CD1c-positive myeloid dendritic cell (primary cell): ENCODE data around the gene HDAC3.

Source experiments
- DNase-seq: peaks from one replicate; pipeline ENCODE4 v3.0.0-alpha.2; 2016; ENCODE audit errors: extremely low spot score

Gene HDAC3

GRCh38 chr5:141602606-141603005 lies 34.0 kb downstream of the HDAC3 start:
- no peak for DNase-seq

- DNase-seq: no peak
Measured at GRCh38 chr5:141598391-141599345, 38.0 kb downstream of the HDAC3 start.

GRCh38 chr5:141597814-141598213 lies 38.8 kb downstream of the HDAC3 start:
- DNase-seq: no peak

DNA sequence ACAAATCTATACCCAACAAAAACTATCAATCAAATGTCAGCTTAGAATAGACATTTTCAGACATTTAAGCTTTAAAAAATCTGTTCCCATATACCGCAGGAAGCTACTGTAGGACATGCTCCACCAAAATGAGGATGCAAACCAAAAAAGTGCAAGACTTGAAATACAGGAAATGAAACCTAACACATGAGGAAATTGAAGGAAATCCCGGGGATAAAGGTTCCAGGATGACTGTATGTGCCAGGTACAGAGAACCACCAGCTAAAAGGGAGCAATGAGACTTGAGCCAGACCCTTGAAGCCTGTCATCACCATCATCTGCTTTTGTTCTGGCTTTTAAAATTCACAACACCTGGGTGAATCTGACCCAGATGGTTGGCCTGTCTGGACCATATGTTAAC lies 39.3 kb downstream of the HDAC3 start:
- peak; percentile 89 for DNase-seq

DNA sequence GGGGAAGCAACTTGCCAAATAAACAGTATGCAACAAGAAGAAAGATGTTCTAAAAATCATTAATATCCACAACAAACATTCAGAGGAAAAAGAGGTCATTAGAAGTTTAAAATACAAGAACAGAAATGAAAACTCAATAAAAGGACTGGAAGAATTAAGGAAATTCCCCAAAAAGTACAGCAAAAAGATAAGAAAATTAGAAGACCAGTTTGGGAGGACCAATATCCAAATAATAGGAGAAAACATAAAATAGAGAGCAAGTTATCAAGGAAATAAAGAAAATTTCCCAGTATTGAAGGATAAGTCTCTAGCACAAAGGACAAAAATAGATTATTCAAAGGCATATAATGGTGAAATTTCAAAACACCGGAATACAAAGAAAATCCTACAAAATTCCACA lies 39.8 kb downstream of the HDAC3 start:
- no peak for DNase-seq

DNA sequence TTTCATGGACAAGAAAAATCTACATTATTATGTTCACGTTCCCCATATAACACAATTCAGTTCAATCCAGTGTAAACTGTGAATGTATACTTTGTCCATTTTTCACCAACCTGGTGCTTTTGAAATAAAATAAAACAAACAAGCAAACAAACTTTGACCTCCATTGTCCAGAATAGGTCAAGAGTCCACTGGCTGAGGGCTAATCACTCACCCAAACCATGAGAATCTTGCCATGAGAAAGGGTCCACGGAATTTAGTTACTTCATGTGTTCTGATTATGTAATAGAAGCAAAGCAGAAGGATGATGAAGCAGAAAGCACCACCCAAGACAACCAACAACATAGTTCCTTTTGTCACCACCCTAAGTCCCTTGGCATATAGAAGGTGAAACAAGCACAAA lies 46.5 kb downstream of the HDAC3 start:
- peak; percentile 42 for DNase-seq

DNA sequence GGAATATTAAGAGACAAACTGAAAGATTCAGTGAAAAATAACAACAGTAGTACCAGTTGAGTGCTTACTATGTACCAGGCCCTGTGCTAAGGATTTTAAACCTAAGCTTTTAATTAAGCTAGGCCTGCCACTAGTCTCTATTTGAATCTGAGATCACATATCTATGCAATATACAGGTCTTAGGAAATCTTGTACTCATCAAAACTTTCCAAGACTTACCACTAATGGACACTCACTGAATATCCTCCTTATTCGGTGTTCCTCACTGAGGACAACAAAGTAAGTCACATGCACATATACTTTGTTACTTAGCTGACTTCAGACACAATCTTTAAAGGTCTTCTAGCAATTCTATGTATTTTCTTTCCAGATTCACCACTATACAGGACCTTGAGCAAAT lies 50.4 kb downstream of the HDAC3 start:
- DNase-seq: no peak

GRCh38 chr5:141585594-141585993 lies 51.1 kb downstream of the HDAC3 start:
- DNase-seq: peak; percentile 45

DNA sequence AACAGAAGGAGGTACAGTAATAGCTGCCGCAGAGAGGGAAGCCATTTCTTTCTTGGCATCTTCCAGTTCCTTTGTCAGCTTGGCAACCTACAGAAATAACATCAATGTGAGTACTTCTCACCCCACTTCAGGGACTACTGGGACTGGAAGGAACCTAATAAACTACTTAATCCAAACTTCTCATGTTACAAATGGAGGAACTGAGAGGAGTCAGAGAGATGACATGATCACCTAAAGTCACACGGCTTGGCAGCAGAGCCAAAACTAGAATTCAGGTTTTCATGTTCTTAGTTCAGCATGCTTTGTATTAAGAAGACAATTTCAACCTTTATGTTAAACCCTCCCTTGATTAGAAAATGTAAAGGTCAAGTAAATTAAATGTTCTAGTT lies 62.5 kb downstream of the HDAC3 start:
- peak; percentile 45 for DNase-seq

DNA sequence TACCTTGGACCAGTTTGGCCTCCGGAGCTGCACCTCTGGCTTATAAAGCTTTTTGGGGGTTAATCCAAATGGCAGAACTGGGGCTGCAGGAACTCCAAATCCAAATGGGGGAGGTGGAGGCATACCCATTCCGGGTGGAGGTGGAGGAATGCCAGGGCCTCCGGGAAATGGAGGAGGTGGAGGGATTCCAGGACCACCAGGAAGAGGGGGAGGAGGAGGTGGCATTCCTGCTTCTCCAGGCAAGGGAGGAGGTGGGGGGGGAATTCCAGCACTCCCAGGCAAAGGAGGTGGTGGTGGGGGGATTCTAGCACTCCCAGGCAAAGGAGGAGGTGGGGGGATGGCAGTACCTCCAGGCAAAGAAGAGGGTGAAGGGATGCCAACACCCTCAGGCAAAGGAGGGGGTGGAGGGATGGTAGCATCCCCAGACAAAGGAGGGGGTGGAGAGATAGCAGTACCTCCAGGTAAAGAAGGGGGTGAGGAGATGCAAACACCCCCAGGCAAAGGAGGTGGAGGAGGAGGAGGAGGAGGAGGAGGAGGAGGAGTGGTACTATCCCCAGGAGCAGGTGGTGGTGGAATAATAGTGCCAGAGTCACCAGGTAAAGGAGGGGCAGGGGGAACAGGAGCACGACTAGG lies 63.0 kb downstream of the HDAC3 start:
- no peak for DNase-seq
